Measurements from ENCODE around the gene XRCC5.
"Not testable (repeated sequence)": the region's sequence is repeated elsewhere in the genome, so short reads cannot be mapped to it uniquely, and the experiment has no call there.

The XRCC5 gene

GRCh38 chr2:216206041-216206703 lies 97.0 kb downstream of the XRCC5 start:
- no peak for DNase-seq

GRCh38 chr2:216206821-216207220 lies 97.7 kb downstream of the XRCC5 start:
- DNase-seq, result no peak

- not testable (repeated sequence) for DNase-seq
Observed at GRCh38 chr2:216208661-216209060, 99.5 kb downstream of the XRCC5 start.

GRCh38 chr2:216210701-216211540 lies 101.8 kb downstream of the XRCC5 start:
- DNase-seq, result no peak

GRCh38 chr2:216211614-216212145 lies 102.5 kb downstream of the XRCC5 start:
- no peak for DNase-seq

- DNase-seq, result no peak
Observed at GRCh38 chr2:216214768-216215167, 105.6 kb downstream of the XRCC5 start.

GRCh38 chr2:216215658-216216390 lies 106.7 kb downstream of the XRCC5 start:
- no peak for DNase-seq

- DNase-seq, result no peak
Observed at GRCh38 chr2:216216951-216217903, 108.1 kb downstream of the XRCC5 start.

GRCh38 chr2:216217904-216218260 lies 108.7 kb downstream of the XRCC5 start:
- no peak for DNase-seq

- no peak for DNase-seq
Observed at GRCh38 chr2:216219861-216220260, 110.7 kb downstream of the XRCC5 start.

- no peak for DNase-seq
Observed at GRCh38 chr2:216220976-216221375, 111.8 kb downstream of the XRCC5 start.

- no peak for DNase-seq
Observed at GRCh38 chr2:216221811-216222210, 112.7 kb downstream of the XRCC5 start.

GRCh38 chr2:216222650-216223352 lies 113.7 kb downstream of the XRCC5 start:
- DNase-seq, result no peak

- no peak for DNase-seq
Observed at GRCh38 chr2:216224388-216224787, 115.2 kb downstream of the XRCC5 start.

- no peak for DNase-seq
Observed at GRCh38 chr2:216229277-216229914, 120.2 kb downstream of the XRCC5 start.

GRCh38 chr2:216231867-216232266 lies 122.7 kb downstream of the XRCC5 start:
- DNase-seq, result no peak

- no peak for DNase-seq
Observed at GRCh38 chr2:216232721-216233120, 123.6 kb downstream of the XRCC5 start.

- DNase-seq, result no peak
Observed at GRCh38 chr2:216233281-216233995, 124.3 kb downstream of the XRCC5 start.

GRCh38 chr2:216234106-216234505 lies 125.0 kb downstream of the XRCC5 start:
- no peak for DNase-seq

- peak; percentile 33 for DNase-seq
Observed at GRCh38 chr2:216235462-216235861, 126.3 kb downstream of the XRCC5 start.

All from NCI-H2029 (cell line).